Stimulated activated CD8-positive, alpha-beta memory T cell treated with anti-CD3 and anti-CD28 coated beads, Interleukin-7, amount 100 ng/mL, for 48 hours (primary cell): Measurements from ENCODE around the gene CACNG4.

Experiments used
- DNase-seq, 2 donors: peaks; one replicate each; pipeline ENCODE4 v3.0.0-alpha.2; 2020; ENCODE audit warnings: low read depth in 1 of 2; ENCODE audit errors: extremely low read depth in 1 of 2

CACNG4 gene

DNA sequence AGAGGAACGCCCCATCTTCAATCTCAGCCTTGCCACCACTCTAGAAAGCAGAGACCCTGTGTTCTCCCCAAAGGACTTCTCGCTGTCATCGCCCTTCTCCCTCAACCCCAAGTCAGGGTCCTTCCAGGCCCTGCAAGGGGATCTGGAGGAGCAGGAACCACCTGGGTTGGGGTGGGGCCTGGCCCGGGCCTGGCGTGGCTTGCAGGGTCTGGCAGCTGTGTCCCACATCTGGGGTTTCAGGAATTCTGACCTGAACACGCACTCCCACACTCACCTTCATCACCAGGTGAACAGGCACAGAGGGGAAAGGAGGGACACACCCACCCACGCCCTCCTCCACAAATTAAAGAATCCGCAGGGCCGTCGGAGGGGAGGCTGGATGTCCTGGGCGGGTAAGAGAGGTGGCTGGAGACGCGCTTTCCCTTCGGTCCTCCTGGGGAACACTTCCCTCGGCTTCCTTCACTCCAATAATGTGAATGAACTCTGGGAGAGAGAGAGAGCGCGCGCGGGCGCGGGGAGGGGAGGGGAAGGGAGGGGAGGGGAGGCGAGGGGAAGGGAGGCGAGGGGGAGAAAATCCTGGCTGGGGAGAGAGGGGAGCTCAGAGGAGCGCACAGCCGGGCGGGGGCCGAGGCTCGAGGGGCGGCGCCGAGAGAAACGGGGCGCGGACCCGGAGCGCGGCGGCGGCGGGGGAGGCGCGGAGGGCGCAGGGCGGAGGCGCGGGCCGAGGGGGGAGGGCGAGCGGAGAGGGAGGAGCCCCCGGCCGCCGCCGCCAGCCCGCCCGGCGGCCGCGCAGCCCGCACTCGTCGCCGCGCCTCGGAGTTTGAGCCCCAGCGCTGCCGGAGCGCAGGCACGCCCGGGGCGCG, at the start of gene CACNG4:
TSS of gene CACNG4 (plus strand) at position 799 of the 863 bp plus-strand sequence. CDS start 205 bp downstream, outside the sequence.
- no peak for DNase-seq

DNA sequence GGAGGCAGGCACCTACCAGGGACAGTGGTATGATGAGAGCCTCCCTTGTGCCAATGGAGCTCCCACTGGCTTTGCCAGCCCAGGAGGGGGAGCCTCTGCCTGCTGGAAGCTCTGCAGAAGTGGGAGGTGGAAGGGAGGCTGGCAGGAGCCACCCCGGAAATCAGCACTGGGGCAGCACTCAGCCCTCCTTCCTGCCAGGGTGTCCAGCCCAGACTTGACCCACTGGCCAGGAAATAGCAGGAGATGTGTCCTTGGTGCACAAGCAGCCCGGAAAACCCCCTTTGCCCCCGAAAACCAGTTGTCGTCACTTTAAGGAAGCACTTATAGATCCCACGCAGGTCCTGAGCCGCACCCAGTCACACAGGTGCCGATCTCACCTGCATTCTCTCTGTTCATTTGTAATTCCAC, 49.3 kb upstream of the CACNG4 start:
- DNase-seq = no peak

DNA sequence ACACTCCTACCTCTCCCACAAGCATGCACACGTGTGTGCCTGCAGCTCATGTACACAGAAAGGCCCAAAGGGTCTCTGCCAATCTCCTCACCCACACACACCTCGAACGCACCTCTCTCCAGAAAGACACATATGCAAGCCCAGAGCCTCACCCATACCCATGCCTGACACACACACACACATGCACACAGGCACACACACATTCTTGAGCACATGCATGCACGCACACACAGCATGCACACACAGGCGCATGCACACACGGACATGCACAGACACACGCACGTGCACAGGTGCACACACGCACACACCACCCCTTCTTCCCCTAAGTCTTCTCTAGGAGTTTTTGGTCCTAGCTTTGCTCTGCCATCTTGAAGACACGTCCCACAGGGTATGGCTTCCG, 48.7 kb upstream of the CACNG4 start:
- no peak for DNase-seq

DNA sequence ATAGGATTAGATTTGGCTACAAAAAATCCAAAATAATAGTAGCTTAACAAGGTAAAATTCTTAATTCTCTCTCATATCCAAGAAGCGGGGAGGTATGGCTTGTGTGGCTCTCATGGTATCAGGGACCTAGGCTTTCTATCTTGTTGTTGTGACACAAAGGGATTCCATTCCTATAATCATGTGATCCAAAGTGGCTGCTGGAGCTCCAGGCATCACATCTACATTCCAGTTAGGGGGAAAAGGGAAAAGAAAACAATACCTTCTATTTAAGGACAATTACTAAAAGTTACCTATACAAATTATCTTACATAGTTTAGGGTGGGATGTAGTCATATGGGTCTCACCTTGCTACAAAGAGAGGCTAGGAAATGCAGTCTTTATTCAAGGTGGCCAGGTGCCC, 47.6 kb upstream of the CACNG4 start:
- DNase-seq = no peak

DNA sequence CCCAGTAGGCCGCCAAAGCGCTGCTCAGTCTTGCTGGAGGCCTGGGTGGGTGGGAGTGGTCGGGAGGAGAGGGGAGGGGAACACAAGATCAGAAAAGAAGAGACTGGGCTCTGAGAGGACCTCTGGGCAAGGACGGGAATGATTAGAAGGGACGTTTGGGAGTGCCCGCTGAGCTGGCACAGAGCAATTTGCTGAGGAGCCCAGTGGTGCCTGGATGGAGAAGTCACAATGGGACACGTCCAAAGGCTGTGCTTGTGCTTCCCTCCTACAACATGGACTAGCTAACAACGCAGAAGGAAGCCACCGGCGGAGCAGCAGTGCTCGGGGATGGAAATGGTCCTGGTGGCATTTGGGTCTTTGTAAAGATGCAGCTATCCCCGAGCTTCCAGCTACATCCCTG, 45.6 kb upstream of the CACNG4 start:
- no peak for DNase-seq

DNA sequence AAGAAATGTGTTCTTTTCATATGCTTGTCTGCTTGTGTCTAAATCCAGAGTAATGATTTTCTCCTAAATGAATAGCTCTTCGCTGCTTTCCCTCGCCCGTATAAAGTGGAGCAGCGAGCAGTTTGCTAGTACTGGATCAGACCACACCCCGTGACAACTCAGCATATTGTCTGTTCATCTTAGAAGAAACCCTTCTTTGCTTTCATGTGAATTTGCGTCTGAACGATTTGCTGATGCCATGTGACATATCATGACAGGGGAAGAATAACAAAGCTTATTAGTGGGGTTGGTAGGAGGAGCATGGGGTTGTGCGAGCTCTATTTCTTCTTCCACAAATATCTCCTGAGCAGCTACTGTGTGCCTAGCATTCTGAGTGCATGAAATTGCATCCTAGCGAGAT, 44.1 kb upstream of the CACNG4 start:
- no peak for DNase-seq

DNA sequence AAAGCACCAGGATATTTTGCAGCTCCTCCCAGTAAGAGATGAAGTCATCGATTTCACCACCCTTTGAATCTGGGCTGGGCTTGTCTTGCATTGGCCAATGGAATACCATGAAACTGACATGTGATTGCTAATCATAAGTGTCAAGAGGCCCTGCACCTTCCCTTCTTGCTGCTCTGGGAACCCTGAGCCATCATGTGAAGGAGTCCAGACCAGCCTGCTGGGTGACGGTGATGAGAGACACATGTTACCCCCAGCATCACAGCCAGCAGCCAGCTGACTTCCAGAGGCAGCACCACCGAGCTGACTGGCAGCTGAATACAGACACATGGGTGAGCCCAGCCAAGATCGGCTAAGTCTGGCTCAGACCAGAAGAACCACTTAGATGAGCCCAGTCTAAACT, 43.6 kb upstream of the CACNG4 start:
- no peak for DNase-seq

DNA sequence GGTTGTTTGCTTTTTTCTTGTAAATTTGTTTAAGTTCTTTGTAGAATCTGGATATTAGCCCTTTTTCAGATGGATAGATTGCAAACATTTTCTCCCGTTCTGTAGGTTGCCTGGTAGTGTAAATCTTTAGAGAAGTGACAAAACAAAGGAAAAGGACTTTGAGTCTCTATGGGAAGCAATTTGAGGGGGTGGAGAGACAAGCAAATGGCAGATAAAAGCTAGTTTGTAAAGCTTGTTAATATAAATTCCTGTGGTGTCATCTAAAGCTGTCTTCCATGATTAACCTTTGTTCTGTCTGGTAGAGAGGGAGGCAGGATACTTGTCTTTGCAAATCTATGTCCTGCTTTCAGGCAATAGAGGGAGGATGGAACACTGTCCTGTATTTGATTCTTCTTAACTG, 40.6 kb upstream of the CACNG4 start:
- DNase-seq = no peak

DNA sequence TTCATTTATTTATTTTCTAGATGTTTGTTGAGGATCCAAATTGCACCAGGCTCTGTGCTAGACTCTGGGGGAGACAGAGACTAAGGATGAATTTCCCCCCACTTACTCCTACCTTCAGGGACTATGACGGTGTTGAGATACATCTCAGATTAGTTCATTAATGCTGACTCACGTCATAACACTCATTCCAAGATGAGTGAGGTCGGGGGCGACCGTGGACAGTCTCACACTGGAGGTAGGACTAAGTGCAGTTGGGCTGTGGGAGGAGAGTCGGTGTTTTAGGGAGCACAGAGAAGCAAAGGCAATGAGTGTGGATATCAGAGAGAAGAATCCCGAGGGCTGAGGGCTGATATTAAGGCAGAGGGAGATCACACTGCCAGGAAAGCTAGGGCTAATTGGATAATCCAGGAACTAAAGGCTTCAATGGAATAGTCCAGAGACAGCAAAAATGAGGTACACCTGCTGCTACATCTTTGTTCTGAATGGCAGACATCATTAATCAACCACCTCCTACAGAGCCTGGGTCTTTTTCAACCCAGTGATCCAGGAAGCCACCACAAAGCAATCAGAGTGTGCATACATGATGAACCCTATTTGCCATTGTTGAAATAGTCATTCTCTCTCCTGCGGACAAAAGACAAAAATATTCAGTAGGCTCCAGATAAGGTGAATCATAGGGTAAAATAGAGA, 38.6 kb upstream of the CACNG4 start:
- DNase-seq = no peak

DNA sequence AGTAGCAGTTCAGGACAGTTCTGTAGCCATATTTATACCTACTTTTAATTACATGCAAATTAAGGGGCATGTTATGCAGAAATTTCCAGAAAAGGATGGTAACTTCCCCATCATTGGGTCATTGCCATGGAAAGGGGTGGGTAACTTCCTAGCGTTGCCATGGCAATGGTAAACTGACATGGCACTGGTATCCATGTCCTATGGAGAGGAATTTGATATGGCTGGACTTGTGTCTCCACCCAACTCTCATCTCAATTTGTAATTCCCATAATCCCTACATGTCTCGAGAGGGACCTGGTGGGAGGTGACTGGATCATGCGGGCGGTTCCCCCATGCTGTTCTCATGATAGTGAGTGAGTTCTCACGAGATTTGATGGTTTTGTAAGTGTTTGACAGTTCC, 35.6 kb upstream of the CACNG4 start:
- DNase-seq = no peak

DNA sequence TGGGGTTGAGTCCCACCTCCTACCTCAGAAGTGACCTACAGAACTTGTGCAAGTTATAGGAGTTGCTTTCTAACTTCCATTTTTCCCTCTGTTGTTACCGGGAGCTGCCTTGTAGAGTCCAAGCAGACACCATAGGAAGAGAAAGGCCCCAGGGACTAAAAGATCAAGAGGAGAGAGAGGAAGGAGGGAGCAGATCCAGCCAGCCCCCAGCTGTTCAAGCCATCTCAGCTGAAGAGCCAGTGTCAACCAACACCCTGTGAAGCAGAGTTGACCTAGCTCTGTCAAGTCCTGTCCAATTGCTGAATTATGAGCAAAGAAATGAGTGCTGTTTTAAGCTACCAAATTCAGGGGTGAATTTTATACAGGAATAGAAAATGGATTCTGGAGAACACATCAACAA, 34.9 kb upstream of the CACNG4 start:
- DNase-seq = no peak

DNA sequence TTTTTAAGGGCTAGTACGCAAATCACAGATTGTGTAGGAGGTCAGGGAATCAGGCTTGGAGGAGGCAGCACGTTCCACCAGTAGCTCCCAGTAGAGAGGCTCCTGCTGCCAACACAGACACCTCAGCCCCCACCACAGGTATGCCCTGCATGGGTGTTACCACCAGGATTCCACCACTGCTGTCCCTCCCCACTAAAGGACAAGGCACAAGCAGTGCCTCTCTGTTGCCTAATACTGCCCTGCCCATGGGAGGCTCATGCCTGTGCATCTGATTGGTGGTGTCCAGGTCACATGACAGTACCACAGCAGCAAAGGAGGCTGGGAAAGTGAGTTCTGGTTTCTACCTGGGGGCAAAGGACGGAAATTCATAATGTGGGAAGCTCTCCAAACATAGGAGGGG, 33.6 kb upstream of the CACNG4 start:
- DNase-seq = no peak

DNA sequence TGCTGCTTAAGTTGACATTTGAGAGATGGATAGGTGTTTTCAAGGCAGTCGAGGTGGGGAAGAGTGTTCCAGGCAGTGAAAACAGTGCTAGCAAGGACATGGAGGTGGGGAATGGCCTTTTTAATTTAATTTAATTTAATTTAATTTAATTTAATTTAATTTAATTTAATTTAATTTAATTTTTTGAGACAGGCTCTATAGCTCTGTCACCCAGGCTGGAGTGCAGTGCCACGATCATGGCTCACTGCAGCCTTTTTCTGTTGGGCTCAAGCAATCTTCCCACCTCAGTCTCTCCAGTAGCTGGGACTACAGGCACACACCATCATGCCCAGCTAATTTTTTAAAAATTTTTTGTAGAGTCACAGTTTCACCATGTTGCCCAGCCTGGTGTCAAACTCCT, 32.2 kb upstream of the CACNG4 start:
- no peak for DNase-seq

DNA sequence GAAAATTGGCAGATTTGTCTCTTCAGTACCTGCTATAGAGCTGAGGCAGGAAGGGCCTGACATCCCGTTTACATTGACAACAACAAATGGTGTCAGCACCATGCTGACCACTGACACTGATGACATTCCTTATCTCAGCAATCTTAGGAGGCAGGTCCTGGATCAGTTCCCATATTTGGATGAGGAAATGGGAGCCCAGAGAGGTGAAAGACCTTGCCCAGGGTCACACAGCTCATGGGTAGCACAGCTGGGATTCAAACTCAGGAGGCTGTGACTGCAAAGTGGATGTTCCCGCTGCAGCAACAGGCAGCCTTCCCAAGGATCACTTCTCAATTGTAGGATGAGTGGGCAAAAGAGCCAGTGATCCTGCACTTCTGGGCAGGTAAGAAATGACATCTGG, 30.5 kb upstream of the CACNG4 start:
- no peak for DNase-seq

DNA sequence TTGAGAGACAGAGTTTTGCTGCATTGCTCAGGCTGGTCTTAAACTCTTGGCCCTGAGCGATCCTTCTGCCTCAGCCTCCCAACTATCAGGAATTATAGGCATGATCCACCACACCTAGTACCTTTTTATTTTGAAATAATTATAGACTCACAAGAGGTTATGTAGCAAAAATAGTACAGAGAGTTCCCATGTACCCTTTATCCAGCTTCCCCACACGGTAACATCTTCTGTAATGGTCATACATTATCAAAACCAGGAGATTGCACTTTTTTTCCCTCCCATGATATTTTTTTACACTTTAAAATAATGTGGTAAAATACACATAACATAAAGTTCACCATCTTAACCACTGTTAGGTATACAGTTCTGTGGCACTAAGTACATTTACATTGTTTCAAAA, 28.8 kb upstream of the CACNG4 start:
- DNase-seq = no peak

DNA sequence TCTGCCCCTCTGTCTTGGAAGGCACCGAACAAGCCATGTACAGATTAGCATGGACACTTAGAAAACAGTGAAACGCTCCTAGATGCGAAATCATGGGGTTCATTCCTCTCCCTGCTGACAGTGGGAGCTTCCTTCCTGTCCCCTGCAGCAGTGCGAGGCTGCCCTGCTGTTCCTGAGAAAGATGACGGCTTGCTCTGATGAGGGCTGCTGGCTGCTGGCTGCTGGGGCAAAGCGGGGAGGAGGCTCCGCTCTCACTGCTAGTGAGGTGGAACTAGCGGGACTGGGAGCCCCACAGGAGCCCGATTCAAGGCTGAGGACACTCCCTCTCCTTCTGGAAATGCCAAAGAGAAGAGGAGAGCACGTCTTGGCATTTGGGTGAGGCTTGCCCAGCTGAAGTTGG, 25.9 kb upstream of the CACNG4 start:
- DNase-seq = no peak

DNA sequence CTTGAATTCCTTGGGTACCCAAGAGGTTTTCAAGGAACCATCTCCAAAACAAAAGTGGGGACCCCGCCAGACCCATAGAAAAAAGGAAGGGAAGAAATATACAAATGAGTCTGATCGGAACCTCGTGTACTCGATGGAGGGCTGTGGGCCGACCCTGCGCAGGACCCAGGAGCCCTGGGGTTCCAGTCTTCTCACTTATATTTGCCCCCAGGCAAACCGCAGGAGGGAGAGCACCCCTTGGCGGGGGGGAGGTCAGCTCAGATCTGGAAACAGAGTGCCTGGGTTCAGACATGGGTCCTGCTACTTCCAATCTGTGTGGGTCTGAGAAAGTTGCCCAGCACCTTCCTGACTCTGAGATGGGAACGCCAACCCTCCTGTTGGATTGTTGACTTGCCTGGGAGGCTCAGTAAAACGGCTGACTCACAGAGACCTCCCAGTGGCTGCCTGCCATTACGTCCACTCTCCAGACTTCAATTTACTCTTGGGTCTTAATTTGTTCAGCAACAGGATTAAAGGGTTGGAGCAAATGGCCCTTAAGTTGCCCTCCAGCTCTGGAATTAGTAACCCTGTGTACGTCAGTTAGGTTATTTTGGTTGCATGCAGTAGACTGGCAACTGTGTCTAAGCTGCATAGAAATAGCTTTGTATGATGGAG, 24.9 kb upstream of the CACNG4 start:
- no peak for DNase-seq

DNA sequence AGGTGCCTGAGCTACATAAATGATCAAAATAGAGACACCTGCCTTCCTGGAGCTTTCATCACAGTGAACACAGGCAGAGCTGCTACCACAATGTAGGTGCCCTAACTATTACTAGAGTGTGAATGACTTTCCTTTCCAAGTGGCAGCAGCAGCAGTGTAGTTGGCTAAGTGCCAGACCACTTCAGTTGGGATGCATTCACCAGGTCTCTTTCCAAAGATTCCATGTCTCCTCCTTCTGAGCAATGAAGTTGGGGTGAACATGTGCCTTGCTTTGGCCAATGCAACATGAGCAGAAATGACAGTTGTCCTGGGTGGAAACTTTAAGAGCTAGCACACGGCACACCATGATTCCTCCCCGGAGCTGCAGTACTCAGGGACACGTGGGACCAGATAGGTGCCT, 23.3 kb upstream of the CACNG4 start:
- no peak for DNase-seq

DNA sequence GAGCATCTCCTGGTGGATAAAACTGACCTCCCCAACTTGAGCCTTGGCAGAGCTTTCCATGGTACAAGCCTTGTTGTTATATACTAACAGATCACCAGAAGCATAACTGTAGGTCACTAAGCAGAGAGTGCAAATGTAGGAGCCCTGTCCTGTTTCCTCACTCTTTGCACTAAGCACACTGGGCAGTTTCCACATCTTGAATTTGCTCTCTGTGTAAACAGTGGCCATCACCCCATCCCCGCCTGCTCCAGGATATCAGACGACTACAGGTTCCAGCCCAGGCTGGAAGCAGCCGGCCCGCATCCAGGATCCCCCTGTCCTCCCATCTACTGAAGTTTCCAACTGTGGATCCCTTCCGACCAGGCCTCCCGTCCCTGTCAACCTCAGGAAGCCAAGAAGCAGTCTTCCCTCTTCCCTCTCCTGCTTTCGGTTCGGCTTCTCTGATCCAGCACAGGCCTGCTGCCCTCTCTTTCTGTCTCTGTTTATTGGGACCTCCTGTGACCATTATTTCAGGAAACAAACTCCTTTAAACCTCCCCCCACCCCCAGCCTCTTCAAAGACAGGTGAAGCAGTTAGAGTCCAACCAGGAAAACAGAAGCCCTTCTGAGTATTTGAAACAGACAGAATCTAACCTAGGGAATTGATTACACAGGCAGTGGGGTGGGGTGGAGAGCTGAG, 22.6 kb upstream of the CACNG4 start:
- no peak for DNase-seq

DNA sequence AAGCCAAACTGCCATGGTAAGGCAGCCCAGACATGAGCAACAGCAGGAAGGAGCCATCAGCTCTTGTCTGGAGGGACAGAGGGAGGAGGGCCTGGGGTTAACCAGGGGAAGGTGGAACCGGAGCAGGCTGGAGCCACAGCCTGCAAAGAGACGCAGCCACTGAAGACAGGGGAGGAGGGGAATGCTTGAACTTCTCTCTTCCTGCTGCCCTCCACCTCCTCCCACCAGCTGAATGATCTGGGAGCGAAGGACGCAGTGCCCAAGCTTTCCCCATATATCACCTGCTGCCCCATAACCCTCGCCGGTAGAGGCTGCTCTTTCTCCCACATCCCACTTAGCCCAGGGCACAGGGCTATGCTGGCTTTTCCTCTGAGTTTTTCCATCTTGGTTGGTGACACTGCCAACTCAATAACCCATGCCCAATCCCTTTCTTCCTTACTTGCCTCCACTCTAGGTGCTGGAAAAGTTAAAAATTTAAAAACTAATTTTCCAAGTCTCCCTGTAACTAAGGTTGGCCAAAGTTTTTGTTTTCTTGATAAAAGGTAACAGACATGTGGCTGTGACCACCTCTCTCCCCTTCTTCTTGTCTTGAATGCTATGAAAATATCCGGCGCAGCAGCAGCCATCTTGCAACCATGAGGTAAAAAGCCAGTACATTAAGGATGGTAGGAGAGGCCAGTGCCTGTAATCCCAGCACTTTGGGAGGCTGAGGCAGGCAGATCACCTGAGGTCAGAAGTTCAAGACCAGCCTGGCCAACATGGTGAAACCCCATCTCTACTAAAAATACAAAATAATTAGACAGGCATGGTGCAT, 21.8 kb upstream of the CACNG4 start:
- DNase-seq = no peak

DNA sequence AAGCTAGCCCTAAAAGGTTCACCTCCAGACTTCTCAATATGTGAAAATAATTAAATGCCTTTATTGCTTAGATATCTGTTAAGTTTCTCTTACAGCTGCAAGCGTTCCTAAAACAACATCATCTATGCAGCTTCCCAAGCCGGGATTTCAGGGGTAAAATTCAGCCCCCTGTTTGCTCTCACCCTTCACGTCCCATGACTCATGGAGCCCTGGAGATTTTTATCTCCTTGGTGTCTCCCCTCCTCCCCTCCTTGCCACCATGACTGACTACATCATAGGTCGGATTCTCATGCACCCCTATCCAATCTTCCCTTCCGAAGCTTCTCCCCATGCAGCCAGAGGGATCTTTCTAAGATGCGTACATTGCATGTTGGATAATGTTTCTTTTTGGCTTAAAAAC, 21.0 kb upstream of the CACNG4 start:
- DNase-seq = no peak
